Kidney (tissue), 14 donors: Measurements from ENCODE around the gene PMPCA. TPM values are rescaled to one million over a fixed set of nuclear protein-coding genes. Genes with fewer than 3 reads are reported as not detected.

ENCODE experiments used
- DNase-seq, 5 donors: peaks; one replicate each; pipeline ENCODE4 v3.0.0-alpha.2; 2013 to 2020
- FAIRE-seq: peaks from 2 replicates; lab custom pipeline; 2012; peaks lifted over from hg19 to GRCh38; lab: Jason Lieb, UNC
- H3K27ac ChIP-seq, 2 donors: one replicate each; pipeline ENCODE4 v1.7.0; 2013; ENCODE audit warnings: low read depth in 2 of 2, low read length in 2 of 2, inconsistent platforms in 1 of 2
- H3K27me3 ChIP-seq: one replicate; pipeline ENCODE4 v1.7.1; 2013; ENCODE audit warnings: low read length, inconsistent platforms; ENCODE audit not compliant: control insufficient read depth, insufficient read depth
- H3K36me3 ChIP-seq, 3 donors: one replicate each; pipeline versions ENCODE4 v1.7.0 to v1.7.1; 2013; ENCODE audit warnings: low read length in 3 of 3, control low read depth in 1 of 3, inconsistent platforms in 1 of 3; ENCODE audit not compliant: insufficient read depth in 3 of 3, control insufficient read depth in 2 of 3
- H3K4me1 ChIP-seq, 3 donors: one replicate each; pipeline versions ENCODE4 v1.7.0 to v1.7.1; 2013; ENCODE audit warnings: low read length in 3 of 3, inconsistent platforms in 1 of 3, low read depth in 1 of 3; ENCODE audit not compliant: control insufficient read depth in 2 of 3, insufficient read depth in 2 of 3
- H3K4me3 ChIP-seq, 3 donors: one replicate each; pipeline versions ENCODE4 v1.7.0 to v1.8.1; 2013; ENCODE audit warnings: low read length in 3 of 3, control low read depth in 1 of 3, inconsistent platforms in 1 of 3
- H3K9ac ChIP-seq, 3 donors: one replicate each; pipeline versions ENCODE4 v1.7.0 to v1.7.1; 2013; ENCODE audit warnings: low read length in 3 of 3, control low read depth in 1 of 3, inconsistent platforms in 1 of 3
- H3K9me3 ChIP-seq, 3 donors: one replicate each; pipeline versions ENCODE4 v1.7.0 to v1.7.1; 2013; ENCODE audit warnings: low read length in 3 of 3, control low read depth in 1 of 3, inconsistent platforms in 1 of 3; ENCODE audit not compliant: control insufficient read depth in 2 of 3, insufficient read depth in 1 of 3
- intact Hi-C: fragments of 100-400 bp; cut with DNase I; formaldehyde crosslinking; loops from one replicate; pipeline ENCODE4 v1.11.1; 2022
- polyA plus RNA-seq: library from polyadenylated mRNA; stranded (reverse); fragments of 350-450 nt; fragmentation: Illumina TruSeq; extraction: RNeasy Lipid Tissue Mini Kit (QIAGEN cat#74804); gene quantifications from one replicate; pipeline ENCODE4 v1.2.3, GENCODE V29; 2014; ENCODE audit warnings: low read depth, low replicate concordance; ENCODE audit not compliant: insufficient read depth
- total RNA-seq: library from RNA; stranded (reverse); fragmentation: NEBNext Ultra II Directional; extraction: Animal tissue kit (Norgen Biotek cat#: 25700); gene quantifications from one replicate; pipeline ENCODE4 v1.2.1, GENCODE V29; 2021
- TF ChIP-seq, protein P1 (sequence below): IDR thresholded peaks from 3 replicates; pipeline ENCODE4 v1.5.1; 2012; ENCODE audit warnings: mild to moderate bottlenecking, moderate library complexity, borderline replicate concordance; ENCODE audit not compliant: insufficient read depth; ENCODE audit errors: extremely low read depth
- donor health status: control.
- donor health status: control.
- donor health status: control.
- donor health status: control.
- donor health status: control.
- donor health status: DM: yes; HTN: yes; CAD: no.
- donor health status: Normal renal cell carcinoma (clear cell type).

The PMPCA gene
- total and polyA plus RNA-seq, 2 donors from 2014 or later = 45.6 to 50.1 TPM

DNA sequence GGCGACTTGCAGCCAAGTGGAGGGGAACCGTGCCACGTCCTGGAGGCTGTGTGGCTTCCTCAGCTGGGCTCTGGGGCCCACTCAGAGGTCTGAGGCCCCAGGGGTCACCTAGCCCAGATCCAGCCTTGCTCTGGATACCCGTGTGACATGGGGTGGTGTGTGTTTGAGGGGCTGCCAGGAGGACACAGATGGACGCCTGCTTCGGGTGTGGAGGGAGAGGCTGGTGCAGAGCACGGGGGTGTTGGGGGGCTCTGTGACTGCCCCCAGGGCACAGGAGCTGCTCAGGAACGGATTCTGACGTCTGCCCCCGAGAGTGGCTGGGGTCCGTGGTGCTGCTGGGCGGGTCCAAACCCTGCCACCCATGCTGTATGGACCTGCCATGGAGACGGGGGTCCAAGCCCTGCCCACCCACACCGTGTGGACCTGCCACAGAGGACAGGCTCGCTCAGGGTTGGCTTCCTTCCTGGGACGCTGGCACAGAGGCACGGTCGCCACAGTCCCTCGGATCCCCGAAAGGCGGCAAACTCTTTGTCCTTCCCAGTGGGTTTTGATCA is 18.7 kb downstream of the PMPCA start:
- no peak for FAIRE-seq
- no peak for DNase-seq
- Histone ChIP-seq H3K9me3 (no peaks in the 10 kb centered on the region), H3K27me3 (no peaks in the 10 kb centered on the region), H3K4me3 (no peak overlapping the region), H3K36me3 (peaks cover 0 to 8% (median 7%) of the 10 kb centered on the region in 3 donors), H3K27ac (no peak overlapping the region), H3K9ac (no peak overlapping the region), H3K4me1 (no peaks in the 10 kb centered on the region)
- TF ChIP-seq, protein P1, sequence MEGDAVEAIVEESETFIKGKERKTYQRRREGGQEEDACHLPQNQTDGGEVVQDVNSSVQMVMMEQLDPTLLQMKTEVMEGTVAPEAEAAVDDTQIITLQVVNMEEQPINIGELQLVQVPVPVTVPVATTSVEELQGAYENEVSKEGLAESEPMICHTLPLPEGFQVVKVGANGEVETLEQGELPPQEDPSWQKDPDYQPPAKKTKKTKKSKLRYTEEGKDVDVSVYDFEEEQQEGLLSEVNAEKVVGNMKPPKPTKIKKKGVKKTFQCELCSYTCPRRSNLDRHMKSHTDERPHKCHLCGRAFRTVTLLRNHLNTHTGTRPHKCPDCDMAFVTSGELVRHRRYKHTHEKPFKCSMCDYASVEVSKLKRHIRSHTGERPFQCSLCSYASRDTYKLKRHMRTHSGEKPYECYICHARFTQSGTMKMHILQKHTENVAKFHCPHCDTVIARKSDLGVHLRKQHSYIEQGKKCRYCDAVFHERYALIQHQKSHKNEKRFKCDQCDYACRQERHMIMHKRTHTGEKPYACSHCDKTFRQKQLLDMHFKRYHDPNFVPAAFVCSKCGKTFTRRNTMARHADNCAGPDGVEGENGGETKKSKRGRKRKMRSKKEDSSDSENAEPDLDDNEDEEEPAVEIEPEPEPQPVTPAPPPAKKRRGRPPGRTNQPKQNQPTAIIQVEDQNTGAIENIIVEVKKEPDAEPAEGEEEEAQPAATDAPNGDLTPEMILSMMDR = no peak
- intact Hi-C loops = no loop called here

DNA sequence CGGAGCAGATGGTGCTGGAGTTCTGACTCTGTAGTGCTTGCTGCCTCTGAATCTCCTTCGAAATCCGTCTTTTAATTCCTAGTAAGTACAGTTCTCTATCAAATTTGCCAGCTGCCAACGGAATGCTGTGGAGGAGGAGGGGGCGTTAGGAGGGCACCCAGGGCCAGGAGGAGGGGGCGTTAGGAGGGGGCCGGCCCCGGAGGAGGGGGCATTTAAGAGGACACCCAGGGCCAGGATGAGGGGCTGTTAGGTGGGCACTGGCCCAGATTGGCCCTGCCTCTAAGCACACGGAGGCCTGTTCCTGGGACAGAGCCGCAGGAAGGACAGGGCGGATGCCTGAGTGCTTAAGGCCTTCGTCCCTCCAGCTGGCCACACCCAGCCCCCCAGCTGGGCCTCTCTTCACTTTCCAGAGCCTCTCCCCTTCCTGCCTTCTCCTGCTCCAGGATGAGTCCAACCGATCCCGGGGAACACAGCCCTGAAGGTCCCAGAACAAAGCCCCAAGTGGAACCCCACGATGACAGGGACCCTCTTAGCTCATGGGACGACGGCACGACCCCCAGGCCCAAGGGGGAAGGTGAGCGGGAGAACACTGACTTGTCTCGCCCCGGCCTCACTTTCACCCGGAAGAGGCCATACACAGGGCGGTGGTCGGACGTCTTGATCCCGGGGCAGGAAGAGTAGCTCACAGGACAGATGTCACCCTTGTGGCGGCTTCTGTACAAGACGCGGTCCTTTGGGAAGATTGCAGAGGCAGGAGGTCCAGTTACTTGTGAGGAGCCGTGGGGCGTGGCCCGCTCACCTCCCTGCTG is 19.4 kb downstream of the PMPCA start:
- Histone ChIP-seq H3K9ac (no peak overlapping the region), H3K27ac (no peak overlapping the region), H3K9me3 (no peaks in the 10 kb centered on the region), H3K4me3 (no peak overlapping the region), H3K36me3 (peaks cover 0 to 7% (median under 1%) of the 10 kb centered on the region in 3 donors), H3K4me1 (no peaks in the 10 kb centered on the region), H3K27me3 (no peaks in the 10 kb centered on the region)
- DNase-seq (no peak), FAIRE-seq (no peak)
- intact Hi-C loops = no loop called here
- TF ChIP-seq, protein P1 = no peak

DNA sequence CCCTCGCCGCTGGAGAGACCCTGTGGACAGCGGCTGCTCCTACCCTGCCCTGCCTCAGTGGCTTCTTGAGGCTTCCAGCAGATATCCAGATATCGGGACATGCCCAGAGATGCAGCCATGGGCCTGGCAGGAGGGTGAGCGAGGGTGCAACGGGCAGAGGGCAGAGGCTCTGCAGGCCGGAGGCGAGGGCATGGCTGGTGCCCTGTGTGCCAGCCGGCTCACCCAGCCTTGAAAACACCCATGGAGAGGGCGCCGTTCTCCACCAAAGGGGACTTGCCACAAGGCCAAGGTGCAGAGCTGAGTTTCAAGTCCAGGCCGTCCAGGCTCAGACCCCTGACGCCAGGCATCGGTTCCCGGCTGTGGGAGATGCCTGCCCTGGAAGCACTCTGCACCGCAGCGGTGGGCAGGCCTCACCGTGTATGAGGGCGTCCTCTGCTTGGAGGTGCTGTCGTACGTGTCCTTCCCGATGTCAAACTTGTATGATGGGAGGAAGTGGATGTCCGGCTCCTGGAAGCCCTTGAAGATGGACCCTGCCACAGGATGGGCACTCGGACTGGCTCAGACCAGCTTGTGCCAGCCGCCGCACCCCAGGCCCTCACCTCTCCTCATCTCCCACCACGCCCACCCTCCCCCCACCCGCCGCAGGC is 20.3 kb downstream of the PMPCA start:
- H3K27me3 ChIP-seq = no peaks in the 10 kb centered on the region
- H3K9me3 ChIP-seq = no peaks in the 10 kb centered on the region
- intact Hi-C loops = no loop called here
- no peaks in the 10 kb centered on the region for H3K4me1 ChIP-seq
- no peak overlapping the region for H3K4me3 ChIP-seq
- TF ChIP-seq, protein P1 = no peak
- DNase-seq (peak in 1 of 5 donors; percentile 53), FAIRE-seq (no peak)
- no peak overlapping the region for H3K27ac ChIP-seq
- no peak overlapping the region for H3K9ac ChIP-seq
- peaks cover 0 to 7% (median 0%) of the 10 kb centered on the region in 3 donors for H3K36me3 ChIP-seq
